WTC11 (cell line): ENCODE data around the gene ZDHHC24.

ENCODE experiments used
- AFF4 ChIP-seq: sonication (generic); formaldehyde crosslinking; IDR thresholded peaks from 2 replicates; pipeline ENCODE4 v1.8.1; 2023; ENCODE audit warnings: mild to moderate bottlenecking, missing genetic modification reagents, borderline replicate concordance
- ATF3 ChIP-seq: sonication (generic); formaldehyde crosslinking; conservative IDR thresholded peaks from 2 replicates; pipeline ENCODE4 v1.8.1; 2022; ENCODE audit warnings: mild to moderate bottlenecking, missing genetic modification reagents
- CBFB ChIP-seq: sonication (generic); formaldehyde crosslinking; IDR thresholded peaks from 2 replicates; pipeline ENCODE4 v1.8.1; 2022; ENCODE audit warnings: mild to moderate bottlenecking, low read depth, missing genetic modification reagents
- CTCF ChIP-seq: fragments of 200-600 bp; IDR thresholded peaks from 2 replicates; pipeline ENCODE4 v1.8.0; 2022; ENCODE audit warnings: antibody characterized with exemption
- E2F5 ChIP-seq: sonication (generic); formaldehyde crosslinking; IDR thresholded peaks from 2 replicates; pipeline ENCODE4 v1.8.1; 2022; ENCODE audit warnings: mild to moderate bottlenecking, moderate library complexity, missing genetic modification reagents
- IRF2 ChIP-seq: sonication (generic); formaldehyde crosslinking; IDR thresholded peaks from 2 replicates; pipeline ENCODE4 v1.8.0; 2022; ENCODE audit warnings: low read depth, missing genetic modification reagents, borderline replicate concordance
- JUN ChIP-seq: sonication (generic); formaldehyde crosslinking; IDR thresholded peaks from 2 replicates; pipeline ENCODE4 v1.8.0; 2023; ENCODE audit warnings: mild to moderate bottlenecking, missing genetic modification reagents
- ZNF121 ChIP-seq: sonication (generic); formaldehyde crosslinking; IDR thresholded peaks from 2 replicates; pipeline ENCODE4 v1.8.0; 2023; ENCODE audit warnings: missing genetic modification reagents
- ZNF138 ChIP-seq: sonication (generic); formaldehyde crosslinking; conservative IDR thresholded peaks from 2 replicates; pipeline ENCODE4 v1.8.1; 2022; ENCODE audit warnings: mild to moderate bottlenecking, moderate library complexity, missing genetic modification reagents
- TF ChIP-seq, protein P1 (sequence below): sonication (generic); formaldehyde crosslinking; IDR thresholded peaks from 2 replicates; pipeline ENCODE4 v1.8.1; 2023; ENCODE audit warnings: mild to moderate bottlenecking, missing genetic modification reagents, moderate library complexity
- TF ChIP-seq, protein P2 (sequence below): sonication (generic); formaldehyde crosslinking; IDR thresholded peaks from 2 replicates; pipeline ENCODE4 v1.8.0; 2022; ENCODE audit warnings: mild to moderate bottlenecking, missing genetic modification reagents

GRCh38 chr11:66476173-66476840, 69.5 kb downstream of the ZDHHC24 start:
- TF ChIP-seq CTCF, result no peak
- no peak for TF ChIP-seq AFF4 (CRISPR knock-in tag)
- TF ChIP-seq ZNF138 (CRISPR knock-in tag), result no peak
- TF ChIP-seq CBFB (CRISPR knock-in tag), result no peak
- no peak for TF ChIP-seq ZNF121 (CRISPR knock-in tag)
- TF ChIP-seq, protein P1, sequence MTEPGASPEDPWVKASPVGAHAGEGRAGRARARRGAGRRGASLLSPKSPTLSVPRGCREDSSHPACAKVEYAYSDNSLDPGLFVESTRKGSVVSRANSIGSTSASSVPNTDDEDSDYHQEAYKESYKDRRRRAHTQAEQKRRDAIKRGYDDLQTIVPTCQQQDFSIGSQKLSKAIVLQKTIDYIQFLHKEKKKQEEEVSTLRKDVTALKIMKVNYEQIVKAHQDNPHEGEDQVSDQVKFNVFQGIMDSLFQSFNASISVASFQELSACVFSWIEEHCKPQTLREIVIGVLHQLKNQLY (CRISPR knock-in tag), result no peak
- TF ChIP-seq JUN (CRISPR knock-in tag), result no peak
- TF ChIP-seq E2F5 (CRISPR knock-in tag), result no peak
- TF ChIP-seq ATF3 (CRISPR knock-in tag), result no peak
- TF ChIP-seq IRF2 (CRISPR knock-in tag), result no peak
- TF ChIP-seq, protein P2, sequence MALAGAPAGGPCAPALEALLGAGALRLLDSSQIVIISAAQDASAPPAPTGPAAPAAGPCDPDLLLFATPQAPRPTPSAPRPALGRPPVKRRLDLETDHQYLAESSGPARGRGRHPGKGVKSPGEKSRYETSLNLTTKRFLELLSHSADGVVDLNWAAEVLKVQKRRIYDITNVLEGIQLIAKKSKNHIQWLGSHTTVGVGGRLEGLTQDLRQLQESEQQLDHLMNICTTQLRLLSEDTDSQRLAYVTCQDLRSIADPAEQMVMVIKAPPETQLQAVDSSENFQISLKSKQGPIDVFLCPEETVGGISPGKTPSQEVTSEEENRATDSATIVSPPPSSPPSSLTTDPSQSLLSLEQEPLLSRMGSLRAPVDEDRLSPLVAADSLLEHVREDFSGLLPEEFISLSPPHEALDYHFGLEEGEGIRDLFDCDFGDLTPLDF, result no peak
